Astrocyte (in vitro differentiated cells and primary cell): ENCODE data around the gene ABHD17A. TPM values are rescaled to one million over a fixed set of nuclear protein-coding genes. Genes with fewer than 3 reads are reported as not detected.

Experiments used
- DNase-seq: peaks from one replicate; pipeline ENCODE4 v3.0.0-alpha.2; 2010; ENCODE audit warnings: low read depth
- FAIRE-seq: peaks from 2 replicates; lab custom pipeline; 2011; peaks lifted over from hg19 to GRCh38; lab: Jason Lieb, UNC
- H2AFZ ChIP-seq: 2 replicates; pipeline ENCODE4 v1.6.0; 2012; ENCODE audit warnings: low read depth, low read length, inconsistent platforms
- H3K27ac ChIP-seq: 2 replicates; pipeline ENCODE4 v1.5.1; 2011; ENCODE audit warnings: low read depth, low read length, inconsistent platforms
- H3K27me3 ChIP-seq: 2 replicates; pipeline ENCODE4 v1.6.0; 2011; ENCODE audit warnings: low read length, inconsistent platforms; ENCODE audit not compliant: insufficient read depth
- H3K36me3 ChIP-seq: 2 replicates; pipeline ENCODE4 v1.5.1; 2011; ENCODE audit warnings: low read length, inconsistent platforms; ENCODE audit not compliant: insufficient read depth
- H3K4me1 ChIP-seq: 2 replicates; pipeline ENCODE4 v1.5.1; 2011; ENCODE audit warnings: low read length, inconsistent platforms; ENCODE audit not compliant: insufficient read depth
- H3K4me2 ChIP-seq: 2 replicates; pipeline ENCODE4 v1.6.0; 2012; ENCODE audit warnings: low read length, inconsistent platforms
- H3K4me3 ChIP-seq: 2 replicates; pipeline ENCODE4 v1.5.1; 2011; ENCODE audit warnings: low read depth, mild to moderate bottlenecking, low read length, inconsistent platforms; ENCODE audit not compliant: insufficient read depth
- H3K79me2 ChIP-seq: 2 replicates; pipeline ENCODE4 v1.6.0; 2012; ENCODE audit warnings: mild to moderate bottlenecking, low read length, inconsistent platforms; ENCODE audit not compliant: insufficient read depth
- H3K9ac ChIP-seq: 2 replicates; pipeline ENCODE4 v1.6.0; 2012; ENCODE audit warnings: mild to moderate bottlenecking, low read length, inconsistent platforms
- H3K9me3 ChIP-seq: 2 replicates; pipeline ENCODE4 v1.5.1; 2012; ENCODE audit warnings: low read depth, mild to moderate bottlenecking, low read length, inconsistent platforms; ENCODE audit not compliant: insufficient read depth
- H4K20me1 ChIP-seq: 2 replicates; pipeline ENCODE4 v1.6.0; 2012; ENCODE audit warnings: low read length, inconsistent platforms; ENCODE audit not compliant: insufficient read depth
- H3K27ac Mint-ChIP-seq: one replicate; pipeline ENCODE4 v1.8.0; 2021; ENCODE audit warnings: mild to moderate bottlenecking, mixed read lengths; ENCODE audit not compliant: unreplicated experiment
- H3K27me3 Mint-ChIP-seq: one replicate; pipeline ENCODE4 v1.8.0; 2021; ENCODE audit warnings: low read depth, mixed read lengths; ENCODE audit not compliant: unreplicated experiment
- H3K36me3 Mint-ChIP-seq: one replicate; pipeline ENCODE4 v1.8.0; 2021; ENCODE audit warnings: low read depth, mixed read lengths; ENCODE audit not compliant: unreplicated experiment
- H3K4me1 Mint-ChIP-seq: one replicate; pipeline ENCODE4 v1.8.0; 2021; ENCODE audit warnings: low read depth, mixed read lengths; ENCODE audit not compliant: unreplicated experiment
- H3K4me3 Mint-ChIP-seq: one replicate; pipeline ENCODE4 v1.8.0; 2021; ENCODE audit warnings: mild to moderate bottlenecking, moderate library complexity, mixed read lengths; ENCODE audit not compliant: unreplicated experiment
- H3K9me3 Mint-ChIP-seq: one replicate; pipeline ENCODE4 v1.8.0; 2021; ENCODE audit warnings: mild to moderate bottlenecking, mixed read lengths; ENCODE audit not compliant: unreplicated experiment
- EZH2 ChIP-seq: IDR thresholded peaks from 2 replicates; pipeline ENCODE4 v1.6.1; 2012; ENCODE audit warnings: mild to moderate bottlenecking, low read length, inconsistent platforms; ENCODE audit not compliant: insufficient read depth
- total RNA-seq: library from RNA; stranded (reverse); gene quantifications from 2 replicates; pipeline ENCODE4 v1.2.1, GENCODE V29; 2021
- TF ChIP-seq, protein P1 (sequence below): IDR thresholded peaks from 2 replicates; pipeline ENCODE4 v1.5.1; 2011; ENCODE audit warnings: low read depth, mild to moderate bottlenecking, inconsistent platforms, low read length, moderate library complexity; ENCODE audit not compliant: insufficient read depth

Gene ABHD17A
- total RNA-seq, 1 donor from 2014 or later = 56.7 TPM

- Histone ChIP-seq H3K79me2 (peaks cover 23% of the 10 kb centered on the region), H3K4me2 (no peak overlapping the region), H2AFZ (no peak overlapping the region), H3K9ac (no peak overlapping the region), H3K27ac (no peak overlapping the region), H3K4me3 (no peak overlapping the region), H3K27me3 (no peaks in the 10 kb centered on the region), H3K4me1 (peaks cover 3% of the 10 kb centered on the region), H3K36me3 (no peaks in the 10 kb centered on the region), H4K20me1 (peaks cover 3% of the 10 kb centered on the region), H3K9me3 (no peaks in the 10 kb centered on the region)
- no peaks in the 10 kb centered on the region for H3K9me3 Mint-ChIP-seq
- H3K4me1 Mint-ChIP-seq = no peaks in the 10 kb centered on the region
- TF ChIP-seq, protein P1, sequence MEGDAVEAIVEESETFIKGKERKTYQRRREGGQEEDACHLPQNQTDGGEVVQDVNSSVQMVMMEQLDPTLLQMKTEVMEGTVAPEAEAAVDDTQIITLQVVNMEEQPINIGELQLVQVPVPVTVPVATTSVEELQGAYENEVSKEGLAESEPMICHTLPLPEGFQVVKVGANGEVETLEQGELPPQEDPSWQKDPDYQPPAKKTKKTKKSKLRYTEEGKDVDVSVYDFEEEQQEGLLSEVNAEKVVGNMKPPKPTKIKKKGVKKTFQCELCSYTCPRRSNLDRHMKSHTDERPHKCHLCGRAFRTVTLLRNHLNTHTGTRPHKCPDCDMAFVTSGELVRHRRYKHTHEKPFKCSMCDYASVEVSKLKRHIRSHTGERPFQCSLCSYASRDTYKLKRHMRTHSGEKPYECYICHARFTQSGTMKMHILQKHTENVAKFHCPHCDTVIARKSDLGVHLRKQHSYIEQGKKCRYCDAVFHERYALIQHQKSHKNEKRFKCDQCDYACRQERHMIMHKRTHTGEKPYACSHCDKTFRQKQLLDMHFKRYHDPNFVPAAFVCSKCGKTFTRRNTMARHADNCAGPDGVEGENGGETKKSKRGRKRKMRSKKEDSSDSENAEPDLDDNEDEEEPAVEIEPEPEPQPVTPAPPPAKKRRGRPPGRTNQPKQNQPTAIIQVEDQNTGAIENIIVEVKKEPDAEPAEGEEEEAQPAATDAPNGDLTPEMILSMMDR = no peak
- TF ChIP-seq EZH2 = no peak
- no peaks in the 10 kb centered on the region for H3K27me3 Mint-ChIP-seq
- H3K27ac Mint-ChIP-seq = no peak overlapping the region
- H3K36me3 Mint-ChIP-seq = no peaks in the 10 kb centered on the region
- no peak overlapping the region for H3K4me3 Mint-ChIP-seq
- FAIRE-seq (no peak), DNase-seq (no peak)
Measured at GRCh38 chr19:1867349-1867724, 18.0 kb downstream of the ABHD17A start.

GRCh38 chr19:1866693-1867348, 18.5 kb downstream of the ABHD17A start:
- H3K9me3 ChIP-seq = no peaks in the 10 kb centered on the region
- no peak overlapping the region for H3K4me2 ChIP-seq
- no peak overlapping the region for H3K27ac ChIP-seq
- no peaks in the 10 kb centered on the region for H3K4me1 Mint-ChIP-seq
- H3K27me3 Mint-ChIP-seq = no peaks in the 10 kb centered on the region
- no peak overlapping the region for H3K9ac ChIP-seq
- H3K4me3 Mint-ChIP-seq = no peak overlapping the region
- no peaks in the 10 kb centered on the region for H3K9me3 Mint-ChIP-seq
- no peak for FAIRE-seq
- peaks cover 8% of the 10 kb centered on the region for H4K20me1 ChIP-seq
- H3K4me3 ChIP-seq = no peak overlapping the region
- no peak overlapping the region for H3K27ac Mint-ChIP-seq
- H3K79me2 ChIP-seq = peaks cover 23% of the 10 kb centered on the region
- TF ChIP-seq, protein P1 = no peak
- TF ChIP-seq EZH2 = no peak
- peaks cover 3% of the 10 kb centered on the region for H3K4me1 ChIP-seq
- no peak overlapping the region for H2AFZ ChIP-seq
- H3K36me3 Mint-ChIP-seq = no peaks in the 10 kb centered on the region
- no peaks in the 10 kb centered on the region for H3K27me3 ChIP-seq
- H3K36me3 ChIP-seq = no peaks in the 10 kb centered on the region
- DNase-seq = no peak
